B cell (primary cell): ENCODE data around the gene MED27. TPM values are rescaled to one million over a fixed set of nuclear protein-coding genes. Genes with fewer than 3 reads are reported as not detected.

Experiments used
- ATAC-seq: fragments of 200-7000 bp; cut with Tn5 transposase; one replicate; pipeline ENCODE4 v1.10.0; 2021; ENCODE audit warnings: low read depth, mild to moderate bottlenecking, moderate number of reproducible peaks, moderate library complexity
- CTCF ChIA-PET: fragments of 350-600 bp; sonication (Branson Sonifier 250); formaldehyde crosslinking; loops from one replicate; lab custom pipeline; 2021; ENCODE audit warnings: antibody characterized with exemption, inconsistent platforms; lab: Charles Lee
- POLR2A ChIA-PET: fragments of 350-600 bp; sonication (Branson Sonifier 250); formaldehyde crosslinking; loops from one replicate; lab custom pipeline; 2021; ENCODE audit warnings: antibody characterized with exemption; lab: Charles Lee
- DNase-seq: peaks from one replicate; pipeline ENCODE4 v3.0.0; 2013
- H2AFZ ChIP-seq: 2 replicates; pipeline ENCODE4 v1.6.1; 2012; ENCODE audit warnings: mild to moderate bottlenecking, low read depth, low read length; ENCODE audit not compliant: insufficient read depth, poor library complexity, severe bottlenecking
- H3K27ac ChIP-seq, 2 donors: 1 replicate in 1 of 2; 2 replicates in 1 of 2; pipeline ENCODE4 v1.5.1; 2012 to 2013; ENCODE audit warnings: low read length in 2 of 2, mild to moderate bottlenecking in 2 of 2, moderate library complexity in 1 of 2
- H3K27me3 ChIP-seq, 4 experiments: fragments of 200-600 bp in 1 of 4; sonication (generic) in 1 of 4; replicated peaks in 1 of 4; 1 replicate in 2 of 4; 2 replicates in 2 of 4; pipeline versions ENCODE4 v1.6.1 to v1.7.0; 2013 to 2016; ENCODE audit warnings: low read length in 3 of 4, mild to moderate bottlenecking in 2 of 4, mixed read lengths in 1 of 4, moderate library complexity in 1 of 4; ENCODE audit not compliant: insufficient read depth in 4 of 4, control insufficient read depth in 3 of 4; ENCODE audit errors: control extremely low read depth in 1 of 4
- H3K36me3 ChIP-seq, 2 experiments: replicated peaks in 1 of 2; 1 replicate in 1 of 2; 2 replicates in 1 of 2; pipeline versions ENCODE4 v1.6.1 to v1.7.1; 2013; ENCODE audit warnings: low read length in 1 of 2; ENCODE audit not compliant: insufficient read depth in 2 of 2, control insufficient read depth in 1 of 2; ENCODE audit errors: control extremely low read depth in 1 of 2, extremely low read depth in 1 of 2
- H3K4me1 ChIP-seq, 2 donors: fragments of 200-600 bp in 1 of 2; sonication (generic) in 1 of 2; 1 replicate in 1 of 2; 2 replicates in 1 of 2; pipeline versions ENCODE4 v1.5.1 to v1.6.1; 2013 to 2017; ENCODE audit warnings: low read length in 2 of 2; ENCODE audit not compliant: control insufficient read depth in 2 of 2, insufficient read depth in 2 of 2
- H3K4me2 ChIP-seq: replicated peaks from 2 replicates; pipeline ENCODE3; 2012; ENCODE audit warnings: mild to moderate bottlenecking, low read depth, low read length; ENCODE audit not compliant: poor library complexity, severe bottlenecking
- H3K4me3 ChIP-seq, 5 experiments: fragments of 200-600 bp in 1 of 5; sonication (generic) in 1 of 5; 1 replicate in 3 of 5; 2 replicates in 2 of 5; pipeline versions ENCODE4 v1.5.1 to v1.7.0; 2011 to 2016; ENCODE audit warnings: low read length in 4 of 5, mild to moderate bottlenecking in 4 of 5, low read depth in 2 of 5, control low read depth in 1 of 5, moderate library complexity in 1 of 5; ENCODE audit not compliant: insufficient read depth in 1 of 5; ENCODE audit errors: control extremely low read depth in 1 of 5, extremely low read depth in 1 of 5
- H3K79me2 ChIP-seq: fragments of 200-600 bp; sonication (generic); one replicate; pipeline ENCODE4 v1.6.0; 2016; ENCODE audit warnings: low read length; ENCODE audit not compliant: control insufficient read depth, insufficient read depth
- H3K9ac ChIP-seq: fragments of 200-600 bp; sonication (generic); 2 replicates; pipeline ENCODE4 v1.6.1; 2017; ENCODE audit warnings: mild to moderate bottlenecking, low read length, moderate library complexity
- H3K9me3 ChIP-seq, 3 donors: one replicate each; pipeline versions ENCODE4 v1.6.1 to v1.7.1; 2013; ENCODE audit warnings: low read length in 2 of 3; ENCODE audit not compliant: control insufficient read depth in 2 of 3, insufficient read depth in 1 of 3; ENCODE audit errors: control extremely low read depth in 1 of 3
- H4K20me1 ChIP-seq: 2 replicates; pipeline ENCODE4 v1.6.0; 2012; ENCODE audit warnings: mild to moderate bottlenecking, low read length; ENCODE audit not compliant: insufficient read depth, control insufficient read depth, poor library complexity, severe bottlenecking
- H3K27ac Mint-ChIP-seq: one replicate; pipeline ENCODE4 v1.8.0; 2021; ENCODE audit warnings: mixed read lengths
- H3K27me3 Mint-ChIP-seq: one replicate; pipeline ENCODE4 v1.8.0; 2021; ENCODE audit warnings: mixed read lengths
- H3K4me1 Mint-ChIP-seq: one replicate; pipeline ENCODE4 v1.8.0; 2021; ENCODE audit warnings: mixed read lengths
- H3K4me3 Mint-ChIP-seq: one replicate; pipeline ENCODE4 v1.8.0; 2021; ENCODE audit warnings: mixed read lengths
- H3K9me3 Mint-ChIP-seq: one replicate; pipeline ENCODE4 v1.8.0; 2022; ENCODE audit warnings: mixed read lengths; ENCODE audit not compliant: insufficient read depth
- CTCF ChIP-seq: fragments of 200-600 bp; IDR thresholded peaks from one replicate; pipeline ENCODE4 v1.8.0; 2022; ENCODE audit warnings: antibody characterized with exemption, mild to moderate bottlenecking
- EZH2 ChIP-seq: IDR thresholded peaks from 2 replicates; pipeline ENCODE4 v1.6.1; 2012; ENCODE audit warnings: borderline replicate concordance, low read depth, mild to moderate bottlenecking, moderate library complexity, low read length; ENCODE audit not compliant: insufficient read depth, poor library complexity, severe bottlenecking
- WGBS: methylation state at CpG from one replicate; pipeline ENCODE4 v1.1.5; 2013; ENCODE audit warnings: missing lambda C conversion rate; ENCODE audit not compliant: insufficient coverage; 5-methylcytosine and 5-hydroxymethylcytosine counted together
- intact Hi-C: fragments of 100-400 bp; cut with micrococcal nuclease; formaldehyde crosslinking; loops from one replicate; pipeline ENCODE4 v1.10.0; 2022
- polyA plus RNA-seq: library from polyadenylated mRNA; depleted of rRNA; stranded (reverse); fragments of >200 nt; gene quantifications from 2 replicates; pipeline ENCODE4 v1.2.3, GENCODE V29; 2012
- total RNA-seq, 2 donors: library from RNA; stranded (reverse); fragments of 120-200 nt in 1 of 2; gene quantifications; 1 replicate in 1 of 2; 2 replicates in 1 of 2; pipeline versions ENCODE4 v1.2.3 to v1.2.4, GENCODE V29; 2013 to 2022

The MED27 gene
- total and polyA plus RNA-seq, 2 donors (not counting 1 experiment from before 2014, with no cell fraction given): 17.4 to 17.7 TPM

GRCh38 chr9:131899296-131900228, 180.1 kb downstream of the MED27 start:
- no peaks in the 10 kb centered on the region for H3K4me1 Mint-ChIP-seq
- Histone ChIP-seq H3K36me3 (peaks cover 0 to 2% of the 10 kb centered on the region in 2 experiments), H3K9ac (no peak overlapping the region), H3K4me2 (no peak overlapping the region), H2AFZ (no peak overlapping the region), H4K20me1 (no peaks in the 10 kb centered on the region), H3K4me1 (no peaks in the 10 kb centered on the region), H3K79me2 (no peaks in the 10 kb centered on the region), H3K9me3 (no peaks in the 10 kb centered on the region), H3K27ac (no peak overlapping the region), H3K4me3 (no peak overlapping the region), H3K27me3 (no peaks in the 10 kb centered on the region)
- H3K27me3 Mint-ChIP-seq: no peaks in the 10 kb centered on the region
- ATAC-seq (no peak), DNase-seq (no peak)
- no peak overlapping the region for H3K4me3 Mint-ChIP-seq
- POLR2A ChIA-PET: no interaction called here
- CTCF ChIA-PET: no interaction called here
- WGBS: 95% methylated on average over 19 of the region's 20 CpGs
- intact Hi-C loops: no loop called here
- TF ChIP-seq CTCF: no peak
- TF ChIP-seq EZH2: no peak
- no peaks in the 10 kb centered on the region for H3K9me3 Mint-ChIP-seq
- no peak overlapping the region for H3K27ac Mint-ChIP-seq

- Histone ChIP-seq H2AFZ (no peak overlapping the region), H3K4me1 (no peaks in the 10 kb centered on the region), H3K4me3 (no peak overlapping the region), H4K20me1 (no peaks in the 10 kb centered on the region), H3K27ac (no peak overlapping the region), H3K36me3 (peaks cover 0 to 19% of the 10 kb centered on the region in 2 experiments), H3K9me3 (no peaks in the 10 kb centered on the region), H3K27me3 (no peaks in the 10 kb centered on the region), H3K4me2 (no peak overlapping the region), H3K79me2 (no peaks in the 10 kb centered on the region), H3K9ac (no peak overlapping the region)
- Mint-ChIP-seq H3K9me3 (no peaks in the 10 kb centered on the region), H3K4me3 (no peak overlapping the region), H3K4me1 (no peaks in the 10 kb centered on the region), H3K27me3 (no peaks in the 10 kb centered on the region), H3K27ac (no peak overlapping the region)
- ATAC-seq: no peak
- no peak for DNase-seq
- TF ChIP-seq EZH2 (no peak), CTCF (no peak)
- intact Hi-C loops: no loop called here
- WGBS: 100% methylated on average over 3 of the region's 9 CpGs
- ChIA-PET CTCF (no interaction called here), POLR2A (no interaction called here)
These were observed 186.7 kb downstream of the MED27 start for GRCh38 chr9:131892902-131893500.
